K562 (cell line): ENCODE data around the gene C11orf52. TPM values are rescaled to one million over a fixed set of nuclear protein-coding genes. Genes with fewer than 3 reads are reported as not detected.

Experiments
- ATAC-seq: fragments of 200-7000 bp; cut with Tn5 transposase; 3 replicates; pipeline ENCODE4 v1.9.1; 2020; ENCODE audit warnings: moderate library complexity
- BruUV-seq: library from RNA; stranded (reverse); fragments of 400-500 nt; replicated peaks from 2 replicates; lab custom pipeline; 2021; lab: Mats Ljungman, UMichigan
- CTCF ChIA-PET: fragments of 300-600 bp; formaldehyde crosslinking; extraction: SDS; loops from one replicate; lab custom pipeline; 2021; ENCODE audit warnings: low intra/inter-chr PET ratio; lab: Yijun Ruan, JAX
- POLR2A ChIA-PET: fragments of 300-600, 350-650 bp; sonication (Branson Sonifier 250); formaldehyde crosslinking; extraction: SDS; loops from one replicate; lab custom pipeline; 2021; ENCODE audit warnings: antibody characterized with exemption, inconsistent platforms; lab: Yijun Ruan, JAX
- DNase-seq, 4 experiments: peaks; one replicate each; pipeline versions ENCODE4 v3.0.0 to v3.0.0-alpha.2; 2011 to 2018; ENCODE audit warnings: low spot score in 3 of 4, mixed read lengths in 3 of 4; ENCODE audit errors: extremely low read depth in 1 of 4
- FAIRE-seq: peaks from 2 replicates; lab custom pipeline; 2011; peaks lifted over from hg19 to GRCh38; lab: Jason Lieb, UNC
- H2AFZ ChIP-seq: 2 replicates; pipeline ENCODE4 v1.6.0; 2011; ENCODE audit warnings: low read depth, low read length, control low read depth, inconsistent platforms
- H3K27ac ChIP-seq: fragments of 200-600 bp; 3 replicates; pipeline ENCODE4 v1.8.0; 2011; ENCODE audit warnings: low read depth, mild to moderate bottlenecking, control low read depth, inconsistent platforms, low read length, moderate library complexity, mixed read lengths; ENCODE audit errors: extremely low read depth
- H3K27me3 ChIP-seq, 2 experiments: fragments of 300-600 bp in 1 of 2; 2 replicates in 1 of 2; 3 replicates in 1 of 2; pipeline versions ENCODE4 v1.6.0 to v1.8.0; 2011; ENCODE audit warnings: inconsistent platforms in 2 of 2, low read length in 2 of 2, mild to moderate bottlenecking in 1 of 2, mixed read lengths in 1 of 2, moderate library complexity in 1 of 2; ENCODE audit not compliant: control insufficient read depth in 2 of 2, insufficient read depth in 2 of 2
- H3K36me3 ChIP-seq: fragments of 300-600 bp; 3 replicates; pipeline ENCODE4 v1.8.0; 2011; ENCODE audit warnings: mild to moderate bottlenecking, low read length, inconsistent platforms; ENCODE audit not compliant: control insufficient read depth, insufficient read depth
- H3K4me1 ChIP-seq, 2 experiments: fragments of 200-600 bp in 1 of 2; replicated peaks in 1 of 2; 2 replicates in 1 of 2; 3 replicates in 1 of 2; pipeline versions ENCODE4 v1.5.1 to v1.8.0; 2011; ENCODE audit warnings: inconsistent platforms in 2 of 2, low read length in 2 of 2, mild to moderate bottlenecking in 1 of 2, mixed read lengths in 1 of 2, moderate library complexity in 1 of 2; ENCODE audit not compliant: control insufficient read depth in 2 of 2, insufficient read depth in 2 of 2
- H3K4me2 ChIP-seq: 2 replicates; pipeline ENCODE4 v1.6.1; 2011; ENCODE audit warnings: low read length, control low read depth, inconsistent platforms, mixed read lengths; ENCODE audit not compliant: insufficient read depth
- H3K4me3 ChIP-seq: fragments of 200-600 bp; sonication (generic), shearing (Covaris generic); 2 replicates; pipeline ENCODE4 v1.5.1; 2016; ENCODE audit warnings: control low read depth, inconsistent platforms
- H3K79me2 ChIP-seq: fragments of 200-600 bp; 3 replicates; pipeline ENCODE4 v1.8.0; 2011; ENCODE audit warnings: low read length, inconsistent platforms; ENCODE audit not compliant: control insufficient read depth, insufficient read depth
- H3K9ac ChIP-seq, 2 experiments: 2 replicates each; pipeline versions ENCODE4 v1.6.0 to v1.6.1; 2011; ENCODE audit warnings: low read depth in 2 of 2, low read length in 2 of 2, control low read depth in 1 of 2, inconsistent platforms in 1 of 2, mild to moderate bottlenecking in 1 of 2, mixed read lengths in 1 of 2; ENCODE audit not compliant: insufficient read depth in 1 of 2
- H3K9me1 ChIP-seq: one replicate; pipeline ENCODE4 v1.6.0; 2011; ENCODE audit warnings: inconsistent platforms, mild to moderate bottlenecking, low read length, moderate library complexity; ENCODE audit not compliant: control insufficient read depth, insufficient read depth
- H3K9me3 ChIP-seq: replicated peaks from 2 replicates; pipeline ENCODE4 v1.5.1; 2011; ENCODE audit warnings: low read depth, low read length, inconsistent platforms; ENCODE audit not compliant: control insufficient read depth, insufficient read depth
- H4K20me1 ChIP-seq: replicated peaks from 2 replicates; pipeline ENCODE4 v1.6.1; 2011; ENCODE audit warnings: low read length, inconsistent platforms, mixed read lengths; ENCODE audit not compliant: control insufficient read depth, insufficient read depth
- BACH1 ChIP-seq: fragments of 200-800 bp; sonication (Bioruptor generic); IDR thresholded peaks from 2 replicates; pipeline ENCODE4 v1.6.1; 2016; ENCODE audit warnings: missing genetic modification characterization, missing compliant biosample characterization
- CCNT2 ChIP-seq: IDR thresholded peaks from 2 replicates; pipeline ENCODE4 v1.6.1; 2011; ENCODE audit warnings: borderline replicate concordance, low read depth, mild to moderate bottlenecking, moderate library complexity, mixed read lengths, low read length; ENCODE audit not compliant: insufficient read length; ENCODE audit errors: extremely low read depth
- CREB1 ChIP-seq, 2 experiments: sonication (generic) in 1 of 2; formaldehyde crosslinking in 1 of 2; IDR thresholded peaks; 2 replicates each; pipeline versions ENCODE4 v1.6.1 to v1.8.0; 2012 to 2022; ENCODE audit warnings: inconsistent platforms in 1 of 2, mild to moderate bottlenecking in 1 of 2, missing genetic modification reagents in 1 of 2, moderate library complexity in 1 of 2
- KAT2B ChIP-seq: IDR thresholded peaks from one replicate; pipeline ENCODE4 v1.6.1; 2012; ENCODE audit warnings: low read depth, mild to moderate bottlenecking, control low read depth, inconsistent platforms, low read length, moderate library complexity
- MBD2 ChIP-seq: sonication (generic); IDR thresholded peaks from 2 replicates; pipeline ENCODE4 v1.6.1; 2016; ENCODE audit warnings: low read depth, borderline replicate concordance
- MEF2A ChIP-seq: IDR thresholded peaks from 2 replicates; pipeline ENCODE4 v1.6.1; 2011; ENCODE audit warnings: low read depth, mild to moderate bottlenecking, low read length, moderate library complexity; ENCODE audit not compliant: control insufficient read depth
- NR2C2 ChIP-seq, 2 experiments: fragments of 200-800 bp in 1 of 2; sonication (Bioruptor generic) in 1 of 2; sonication (generic) in 1 of 2; formaldehyde crosslinking in 1 of 2; IDR thresholded peaks; 2 replicates each; pipeline versions ENCODE4 v1.6.1 to v1.8.0; 2016 to 2022; ENCODE audit warnings: mild to moderate bottlenecking in 1 of 2, missing compliant biosample characterization in 1 of 2, missing genetic modification characterization in 1 of 2, missing genetic modification reagents in 1 of 2
- ZNF12 ChIP-seq: sonication (generic); formaldehyde crosslinking; IDR thresholded peaks from 2 replicates; pipeline ENCODE4 v1.4.0; 2020; ENCODE audit warnings: mild to moderate bottlenecking, missing genetic modification reagents
- ZNF140 ChIP-seq: fragments of 250-450 bp; sonication (Bioruptor Pico); IDR thresholded peaks from 2 replicates; pipeline ENCODE4 v1.8.0; 2021; ENCODE audit warnings: moderate library complexity, mild to moderate bottlenecking, inconsistent platforms
- ZNF707 ChIP-seq: fragments of 250-450 bp; sonication (Bioruptor Pico); conservative IDR thresholded peaks from 2 replicates; pipeline ENCODE4 v1.8.0; 2022; ENCODE audit warnings: inconsistent platforms, mild to moderate bottlenecking, moderate library complexity
- WGBS: fragments of 100-300 bp; shearing (Covaris generic); methylation state at CpG from one replicate; pipeline ENCODE4 v1.1.6; 2016; ENCODE audit warnings: low coverage, mixed read lengths; ENCODE audit not compliant: insufficient coverage; ENCODE audit errors: missing lambda C conversion rate; 5-methylcytosine and 5-hydroxymethylcytosine counted together
- in situ Hi-C: fragments of 300-500 bp; cut with MboI; formaldehyde crosslinking; loops from 4 replicates; pipeline ENCODE4 v1.15.0; 2018; ENCODE audit warnings: inconsistent platforms, mixed read lengths
- intact Hi-C: fragments of 100-400 bp; cut with micrococcal nuclease; formaldehyde crosslinking; loops from 2 replicates; pipeline ENCODE4 v1.14.2; 2022
- polyA plus RNA-seq, 8 experiments: library from polyadenylated mRNA; depleted of rRNA in 4 of 8; stranded (reverse) in 5 of 8; unstranded in 3 of 8; fragments of >200 nt; fragmentation: Nextera tagmentation in 2 of 8; fragmentation: Illumina TruSeq in 1 of 8; extraction: Ambion mirVana in 2 of 8; extraction: Trizol in 1 of 8; gene quantifications; 2 replicates each; pipeline versions ENCODE4 v1.2.1 to v1.2.3, GENCODE V29; 2011 to 2014; ENCODE audit warnings: inconsistent platforms in 1 of 8, missing spikeins in 1 of 8
- total RNA-seq, 7 experiments: library from RNA; depleted of rRNA in 6 of 7; stranded (reverse); fragments of >200 nt in 6 of 7; fragmentation: Illumina TruSeq in 2 of 7; extraction: Trizol in 2 of 7; gene quantifications; 2 replicates each; pipeline versions ENCODE4 v1.2.1 to v1.2.3, GENCODE V29; 2011 to 2021; ENCODE audit warnings: low replicate concordance in 1 of 7
- TF ChIP-seq, protein P1 (sequence below): fragments of 250-450 bp; sonication (Bioruptor Pico); IDR thresholded peaks from 2 replicates; pipeline ENCODE4 v1.5.0; 2020; ENCODE audit warnings: mild to moderate bottlenecking
- TF ChIP-seq, protein P2 (sequence below), 2 experiments: IDR thresholded peaks in 1 of 2; conservative IDR thresholded peaks in 1 of 2; 2 replicates each; pipeline ENCODE4 v1.6.1; 2016; ENCODE audit warnings: low read depth in 2 of 2, mild to moderate bottlenecking in 1 of 2, missing compliant biosample characterization in 1 of 2, missing genetic modification characterization in 1 of 2, moderate library complexity in 1 of 2
- TF ChIP-seq, protein P3 (sequence below): sonication (generic); formaldehyde crosslinking; IDR thresholded peaks from 2 replicates; pipeline ENCODE4 v1.5.0; 2020; ENCODE audit warnings: missing genetic modification reagents
- TF ChIP-seq, protein P4 (sequence below): fragments of 450-650 bp; IDR thresholded peaks from 2 replicates; pipeline ENCODE4 v1.6.1; 2016; ENCODE audit warnings: mild to moderate bottlenecking

Gene C11orf52
- total and polyA plus RNA-seq, 9 of the 15 experiments (the other 6 are each of a cell fraction or from before 2014, with no cell fraction given), result 0.29 to 2.9 (median 1.0) TPM

DNA sequence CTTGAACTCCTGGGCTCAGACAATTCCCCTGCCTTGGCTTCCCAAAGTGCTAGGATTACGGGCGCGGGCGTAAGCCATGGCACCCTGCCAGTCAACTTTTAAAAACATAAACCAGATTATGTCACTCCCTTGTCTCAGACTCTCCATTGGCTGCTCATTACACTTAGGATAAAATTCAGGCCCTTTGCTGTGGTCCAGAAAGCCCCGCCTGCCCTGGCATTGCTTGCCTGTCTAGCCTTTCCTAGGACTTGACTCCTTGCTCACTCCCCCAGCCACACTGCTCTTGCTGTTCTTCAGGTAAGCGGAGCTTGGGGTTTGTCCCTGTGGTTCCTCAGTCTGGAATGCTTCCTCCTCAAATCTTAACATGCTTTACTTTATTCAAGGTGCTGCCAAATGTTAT is 48.9 kb downstream of the C11orf52 start:
- intact Hi-C loops, result no loop called here
- FAIRE-seq (no peak), ATAC-seq (no peak), DNase-seq (no peak)
- H3K27ac ChIP-seq, result no peak overlapping the region
- H3K9ac ChIP-seq, result no peak overlapping the region; a peak in 1 of 4 replicates
- no peaks in the 10 kb centered on the region for H3K27me3 ChIP-seq
- 92% methylated on average over 6 of the region's 6 CpGs for WGBS
- ChIA-PET POLR2A (no interaction called here), CTCF (no interaction called here)
- peaks cover 0 to 8% of the 10 kb centered on the region in 2 experiments; a peak in 2 of 5 replicates for H3K4me1 ChIP-seq
- H3K79me2 ChIP-seq, result no peaks in the 10 kb centered on the region
- H3K36me3 ChIP-seq, result peaks cover 16% of the 10 kb centered on the region; the same call in 2 of the 3 replicates
- TF ChIP-seq ZNF707 (CRISPR knock-in tag) (no peak), CCNT2 (no peak), MBD2 (no peak), MEF2A (no peak), BACH1 (tag) (no peak), ZNF140 (CRISPR knock-in tag) (no peak), CREB1 (IDR thresholded peaks at IDR 0.05) (no peak), CREB1 (CRISPR knock-in tag; IDR thresholded peaks at IDR 0.05) (no peak), KAT2B (no peak), NR2C2 (CRISPR knock-in tag; IDR thresholded peaks at IDR 0.05) (no peak), NR2C2 (tag; IDR thresholded peaks at IDR 0.05) (no peak), ZNF12 (CRISPR knock-in tag) (no peak)
- TF ChIP-seq, protein P1, sequence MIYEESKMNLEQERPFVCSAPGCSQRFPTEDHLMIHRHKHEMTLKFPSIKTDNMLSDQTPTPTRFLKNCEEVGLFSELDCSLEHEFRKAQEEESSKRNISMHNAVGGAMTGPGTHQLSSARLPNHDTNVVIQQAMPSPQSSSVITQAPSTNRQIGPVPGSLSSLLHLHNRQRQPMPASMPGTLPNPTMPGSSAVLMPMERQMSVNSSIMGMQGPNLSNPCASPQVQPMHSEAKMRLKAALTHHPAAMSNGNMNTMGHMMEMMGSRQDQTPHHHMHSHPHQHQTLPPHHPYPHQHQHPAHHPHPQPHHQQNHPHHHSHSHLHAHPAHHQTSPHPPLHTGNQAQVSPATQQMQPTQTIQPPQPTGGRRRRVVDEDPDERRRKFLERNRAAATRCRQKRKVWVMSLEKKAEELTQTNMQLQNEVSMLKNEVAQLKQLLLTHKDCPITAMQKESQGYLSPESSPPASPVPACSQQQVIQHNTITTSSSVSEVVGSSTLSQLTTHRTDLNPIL (CRISPR knock-in tag), result no peak
- TF ChIP-seq, protein P2, sequence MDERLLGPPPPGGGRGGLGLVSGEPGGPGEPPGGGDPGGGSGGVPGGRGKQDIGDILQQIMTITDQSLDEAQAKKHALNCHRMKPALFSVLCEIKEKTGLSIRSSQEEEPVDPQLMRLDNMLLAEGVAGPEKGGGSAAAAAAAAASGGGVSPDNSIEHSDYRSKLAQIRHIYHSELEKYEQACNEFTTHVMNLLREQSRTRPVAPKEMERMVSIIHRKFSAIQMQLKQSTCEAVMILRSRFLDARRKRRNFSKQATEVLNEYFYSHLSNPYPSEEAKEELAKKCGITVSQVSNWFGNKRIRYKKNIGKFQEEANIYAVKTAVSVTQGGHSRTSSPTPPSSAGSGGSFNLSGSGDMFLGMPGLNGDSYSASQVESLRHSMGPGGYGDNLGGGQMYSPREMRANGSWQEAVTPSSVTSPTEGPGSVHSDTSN (CRISPR knock-in tag; IDR thresholded peaks at IDR 0.05; ENCODE audit: low read depth), result no peak
- TF ChIP-seq, protein P2 (tag; conservative IDR thresholded peaks at IDR 0.05; ENCODE audit: low read depth), result no peak
- TF ChIP-seq, protein P3, sequence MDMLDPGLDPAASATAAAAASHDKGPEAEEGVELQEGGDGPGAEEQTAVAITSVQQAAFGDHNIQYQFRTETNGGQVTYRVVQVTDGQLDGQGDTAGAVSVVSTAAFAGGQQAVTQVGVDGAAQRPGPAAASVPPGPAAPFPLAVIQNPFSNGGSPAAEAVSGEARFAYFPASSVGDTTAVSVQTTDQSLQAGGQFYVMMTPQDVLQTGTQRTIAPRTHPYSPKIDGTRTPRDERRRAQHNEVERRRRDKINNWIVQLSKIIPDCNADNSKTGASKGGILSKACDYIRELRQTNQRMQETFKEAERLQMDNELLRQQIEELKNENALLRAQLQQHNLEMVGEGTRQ (CRISPR knock-in tag), result no peak
- TF ChIP-seq, protein P4, sequence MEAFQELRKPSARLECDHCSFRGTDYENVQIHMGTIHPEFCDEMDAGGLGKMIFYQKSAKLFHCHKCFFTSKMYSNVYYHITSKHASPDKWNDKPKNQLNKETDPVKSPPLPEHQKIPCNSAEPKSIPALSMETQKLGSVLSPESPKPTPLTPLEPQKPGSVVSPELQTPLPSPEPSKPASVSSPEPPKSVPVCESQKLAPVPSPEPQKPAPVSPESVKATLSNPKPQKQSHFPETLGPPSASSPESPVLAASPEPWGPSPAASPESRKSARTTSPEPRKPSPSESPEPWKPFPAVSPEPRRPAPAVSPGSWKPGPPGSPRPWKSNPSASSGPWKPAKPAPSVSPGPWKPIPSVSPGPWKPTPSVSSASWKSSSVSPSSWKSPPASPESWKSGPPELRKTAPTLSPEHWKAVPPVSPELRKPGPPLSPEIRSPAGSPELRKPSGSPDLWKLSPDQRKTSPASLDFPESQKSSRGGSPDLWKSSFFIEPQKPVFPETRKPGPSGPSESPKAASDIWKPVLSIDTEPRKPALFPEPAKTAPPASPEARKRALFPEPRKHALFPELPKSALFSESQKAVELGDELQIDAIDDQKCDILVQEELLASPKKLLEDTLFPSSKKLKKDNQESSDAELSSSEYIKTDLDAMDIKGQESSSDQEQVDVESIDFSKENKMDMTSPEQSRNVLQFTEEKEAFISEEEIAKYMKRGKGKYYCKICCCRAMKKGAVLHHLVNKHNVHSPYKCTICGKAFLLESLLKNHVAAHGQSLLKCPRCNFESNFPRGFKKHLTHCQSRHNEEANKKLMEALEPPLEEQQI, result no peak
- no peak overlapping the region for H2AFZ ChIP-seq
- BruUV-seq, result no TSS peak
- H3K4me3 ChIP-seq, result no peak overlapping the region
- no peaks in the 10 kb centered on the region for H3K9me1 ChIP-seq
- H3K9me3 ChIP-seq, result no peaks in the 10 kb centered on the region
- in situ Hi-C loops, result no loop called here
- no peak overlapping the region for H3K4me2 ChIP-seq
- no peaks in the 10 kb centered on the region for H4K20me1 ChIP-seq
